Dermis blood vessel endothelial cell (primary cell): ENCODE data around the gene TIMP3. TPM values are rescaled to one million over a fixed set of nuclear protein-coding genes. Genes with fewer than 3 reads are reported as not detected.

ENCODE experiments used
- DNase-seq: peaks from one replicate; pipeline ENCODE4 v3.0.0; 2010
- total RNA-seq: library from RNA; depleted of rRNA; stranded (reverse); fragments of >200 nt; gene quantifications from 2 replicates; pipeline ENCODE4 v1.2.3, GENCODE V29; 2014

Gene TIMP3
- total RNA-seq, 1 donor from 2014 or later: 203 TPM

DNA sequence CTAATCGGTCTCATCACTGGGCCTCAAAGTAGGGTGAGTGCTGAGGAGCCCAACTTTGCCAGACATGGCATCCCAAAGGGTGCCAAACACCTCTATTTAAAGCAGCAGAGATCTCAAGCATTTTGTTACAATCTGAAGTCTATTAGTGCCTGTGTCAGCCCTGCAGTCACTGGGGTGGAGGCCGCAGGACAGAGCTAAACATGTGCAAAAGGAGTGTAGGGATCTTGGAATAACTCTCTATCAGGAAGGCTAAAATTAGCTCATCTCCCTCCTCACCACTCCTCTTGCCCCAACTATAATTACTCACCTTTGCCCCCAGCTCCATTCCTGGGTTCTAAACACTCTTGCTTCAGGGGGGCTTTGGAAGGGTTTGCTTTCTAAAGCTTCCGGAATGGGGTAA, 87.5 kb downstream of the TIMP3 start:
- no peak for DNase-seq

DNA sequence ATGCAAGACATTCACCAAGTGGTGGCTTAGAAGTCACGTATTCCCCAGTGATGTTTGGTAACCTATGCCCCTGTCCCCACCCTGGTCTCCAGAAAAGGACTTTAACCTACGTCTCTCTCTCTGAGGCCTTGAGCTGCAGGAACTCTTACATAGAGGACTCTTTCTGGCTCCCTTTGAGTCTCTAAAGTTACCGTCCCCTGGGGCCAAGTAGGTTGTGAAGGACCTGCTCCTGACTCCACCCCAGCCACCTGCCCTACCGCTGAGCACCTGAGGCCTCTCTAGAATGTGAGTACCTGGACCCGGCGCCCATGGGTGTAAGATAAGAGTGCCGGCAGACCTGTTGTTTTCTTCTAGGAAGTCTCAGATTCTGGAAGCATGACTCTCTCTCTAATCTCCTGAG, 95.4 kb downstream of the TIMP3 start:
- no peak for DNase-seq

DNA sequence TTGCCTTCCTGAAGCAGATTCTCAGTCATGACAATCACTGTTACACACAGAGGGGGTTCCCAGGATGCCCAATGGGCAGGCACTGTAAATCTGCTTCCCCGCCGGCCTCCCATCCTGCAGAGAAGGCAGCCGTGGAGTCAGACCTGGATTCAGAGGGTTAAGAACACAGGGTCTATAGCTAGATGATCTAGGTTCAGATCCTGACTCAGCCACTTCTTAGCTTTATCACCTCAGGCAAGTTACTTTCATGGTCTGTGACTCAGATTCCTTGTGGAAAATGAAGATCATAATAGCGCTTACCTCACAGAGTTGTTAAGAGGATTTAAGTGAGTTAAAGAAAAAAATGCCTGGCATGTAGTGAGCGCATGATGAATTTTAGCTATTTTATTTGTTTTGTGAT, 95.9 kb downstream of the TIMP3 start:
- no peak for DNase-seq

DNA sequence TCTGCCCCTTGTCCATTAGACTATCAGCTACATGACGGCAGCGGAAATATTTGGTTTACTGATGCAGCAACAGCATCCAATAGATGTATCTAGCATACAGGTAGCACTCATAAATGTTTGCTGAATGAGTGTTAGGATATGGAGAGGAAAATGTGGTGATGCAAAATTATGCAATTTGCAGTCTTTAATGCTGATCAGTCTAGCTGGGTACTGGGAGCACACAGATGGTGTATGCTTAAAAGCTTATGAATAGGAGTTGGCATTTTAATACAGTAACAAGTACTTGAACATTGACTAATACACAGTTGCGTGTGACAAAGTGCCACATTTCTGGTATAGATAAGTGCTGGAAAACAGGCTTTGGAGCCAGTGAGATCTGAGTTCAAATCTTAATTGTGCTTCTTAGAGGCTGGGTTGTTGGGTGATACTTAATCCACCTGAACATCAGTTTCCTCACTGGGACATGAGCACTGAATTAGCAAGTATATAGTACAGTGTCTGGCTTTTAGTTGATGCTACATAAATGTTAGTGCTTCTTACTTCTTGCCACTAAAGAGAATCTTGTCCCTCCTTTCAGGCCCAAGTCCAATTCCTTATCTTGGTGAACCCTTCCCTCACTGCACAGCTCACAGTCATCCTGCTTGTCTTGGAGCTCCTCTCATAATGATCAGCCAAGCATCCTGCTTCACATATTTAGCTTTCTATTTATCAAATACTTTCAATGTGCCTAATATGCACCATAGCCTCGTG, 99.6 kb downstream of the TIMP3 start:
- DNase-seq: no peak

DNA sequence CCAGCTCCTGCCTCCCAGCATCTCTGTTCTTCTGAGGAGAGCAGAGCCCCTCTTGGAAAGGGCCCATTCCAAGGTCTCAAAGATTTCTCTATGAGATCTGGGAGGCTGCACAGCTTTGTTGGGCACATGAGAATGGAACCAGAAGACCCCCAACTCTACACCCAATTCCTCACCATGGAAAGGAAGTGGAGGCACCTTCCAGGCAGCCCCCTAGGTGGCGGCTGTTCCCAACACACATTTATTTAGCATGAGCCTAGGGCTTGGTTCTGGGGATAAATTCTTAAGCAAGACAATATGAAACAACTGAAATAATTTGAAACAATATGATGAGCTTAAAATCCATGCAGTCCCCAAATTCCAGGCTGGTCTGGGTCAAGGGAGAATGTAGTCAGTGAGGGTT, 100.4 kb downstream of the TIMP3 start:
- no peak for DNase-seq

DNA sequence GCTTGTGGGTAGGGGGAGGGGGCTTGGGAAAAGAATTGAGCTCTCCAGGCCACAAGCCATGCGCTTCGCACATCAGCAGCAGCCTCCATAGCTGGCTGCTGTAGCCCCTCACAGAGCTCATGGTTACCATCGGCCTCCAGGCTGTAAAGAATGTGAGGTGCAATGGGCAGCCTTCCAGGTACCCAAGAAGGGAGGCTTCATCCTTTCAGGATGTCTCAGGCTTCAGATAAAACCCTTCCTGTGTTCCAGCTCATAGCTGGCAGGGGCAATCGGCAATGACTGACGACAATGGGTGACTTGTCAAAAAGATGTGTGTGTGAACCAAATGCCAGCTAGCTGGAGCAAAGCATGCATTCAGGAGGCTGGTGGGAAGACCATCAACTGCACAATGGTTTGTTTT, 102.0 kb downstream of the TIMP3 start:
- no peak for DNase-seq

DNA sequence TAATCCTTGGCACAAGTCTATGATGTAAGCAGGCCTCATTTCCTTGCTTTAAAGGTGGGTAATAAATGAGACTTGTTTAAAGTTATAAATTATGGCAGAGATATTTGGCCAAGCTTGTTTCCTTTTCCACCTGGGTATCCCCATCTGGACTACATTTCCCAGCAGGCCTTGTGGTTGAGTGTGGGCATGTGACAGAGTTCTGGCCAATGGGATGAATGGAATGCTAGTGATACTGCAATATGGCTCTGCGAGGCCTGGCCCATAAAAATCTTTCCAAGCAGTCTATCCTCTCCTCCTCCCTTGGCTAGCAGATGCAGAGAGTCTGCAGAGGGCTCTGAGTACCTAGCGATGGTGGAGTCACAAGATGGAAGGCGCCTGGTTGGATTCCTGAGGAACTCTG, 102.5 kb downstream of the TIMP3 start:
- peak; percentile 11 for DNase-seq

DNA sequence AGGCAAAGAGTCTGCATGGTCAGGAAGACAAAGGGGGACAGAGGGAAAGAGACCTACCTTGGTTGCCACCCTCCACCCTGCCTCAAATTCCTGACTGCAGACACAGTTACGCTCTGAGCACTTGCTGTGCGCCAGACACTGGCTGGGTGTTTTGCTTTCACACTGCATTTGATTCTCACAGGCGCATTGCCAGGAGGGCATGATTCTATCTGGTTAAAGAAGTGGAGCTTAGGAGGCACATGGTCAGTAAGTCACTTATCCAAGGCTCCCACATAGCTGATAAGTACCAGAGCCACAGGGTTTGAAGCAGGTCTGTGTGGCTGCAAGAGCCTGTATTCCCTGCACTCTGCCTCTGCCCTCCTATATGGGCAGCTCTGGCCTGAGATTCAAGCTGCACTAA, 103.9 kb downstream of the TIMP3 start:
- no peak for DNase-seq

DNA sequence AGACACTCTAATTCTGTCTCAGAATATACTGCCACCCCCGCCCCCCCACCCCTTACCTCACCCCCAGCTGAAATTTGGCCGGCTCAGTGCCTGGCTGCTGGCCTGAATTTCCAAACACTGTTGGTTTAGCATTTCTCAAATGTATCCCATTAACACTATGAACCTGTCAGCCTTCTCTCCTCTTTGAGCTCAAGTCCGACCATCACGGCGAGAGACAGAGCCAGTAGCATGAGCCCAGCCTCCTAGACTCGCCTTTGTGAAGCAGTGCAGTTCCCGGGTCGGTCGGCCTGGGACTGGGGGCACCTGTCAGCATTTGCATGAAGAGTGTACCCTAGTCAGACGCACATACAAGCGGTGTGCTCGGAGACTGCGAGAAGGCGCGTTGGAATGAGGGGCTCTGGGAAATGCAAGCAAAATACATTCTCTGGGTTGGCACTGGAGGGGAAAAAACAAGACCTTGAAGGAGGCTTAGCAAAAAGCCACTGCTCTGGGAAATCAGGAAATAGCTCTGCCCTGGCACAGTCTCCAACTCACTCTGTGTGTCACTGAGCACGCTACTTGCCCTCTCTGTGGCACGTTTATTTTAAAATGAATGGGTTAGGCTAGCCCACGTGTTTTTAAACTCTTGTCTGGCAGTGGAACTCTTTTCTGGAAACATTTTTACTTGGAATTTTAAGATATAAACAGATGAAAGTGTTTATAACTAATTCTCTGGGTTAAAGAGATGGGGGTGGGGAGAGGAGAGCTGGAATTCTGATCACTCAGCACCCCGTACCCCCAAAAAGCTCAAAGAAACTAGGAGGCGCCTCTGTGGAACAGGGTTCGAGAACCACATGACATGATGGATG, 108.3 kb downstream of the TIMP3 start:
- no peak for DNase-seq

DNA sequence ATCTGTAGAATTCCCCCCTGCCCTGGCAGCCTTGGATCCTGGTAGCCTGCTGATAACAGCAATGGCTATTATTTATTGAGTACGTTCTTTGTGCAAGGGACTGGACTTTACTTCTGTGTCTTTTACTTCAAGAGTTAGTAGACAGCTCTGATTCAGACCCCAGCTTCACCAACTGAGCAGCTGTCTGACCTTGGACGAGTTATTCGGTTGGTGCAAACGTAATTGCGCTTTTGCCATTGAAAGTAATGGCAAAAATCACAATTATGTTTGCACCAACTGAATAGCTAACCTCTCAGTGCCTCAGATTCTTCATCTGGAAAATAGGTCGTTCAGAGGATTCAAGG, 108.9 kb downstream of the TIMP3 start:
- DNase-seq: no peak

DNA sequence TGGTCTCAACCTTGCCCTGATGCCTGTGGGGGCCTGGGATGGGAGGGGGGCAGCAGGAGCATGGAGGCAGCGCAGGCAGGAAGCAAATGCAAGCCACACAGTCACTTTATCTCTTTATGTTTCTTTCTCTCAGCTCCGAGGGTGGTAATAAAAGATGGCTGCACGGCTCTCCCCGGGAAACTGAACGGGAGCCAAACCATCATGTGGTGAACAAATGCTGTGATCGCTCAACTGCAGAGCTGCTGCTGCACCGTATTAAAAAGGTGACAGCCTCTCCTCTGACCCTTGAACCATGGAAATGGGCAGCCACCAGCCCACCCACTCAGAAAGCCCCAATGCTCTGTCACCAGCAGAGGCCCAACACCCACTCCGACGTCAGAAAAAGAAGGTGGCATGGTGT, 110.0 kb downstream of the TIMP3 start:
- no peak for DNase-seq
